Muscle of arm (tissue), 12 donors: ENCODE measurements around the gene ACTN3. TPM values are rescaled to one million over a fixed set of nuclear protein-coding genes. Genes with fewer than 3 reads are reported as not detected.
A peak's percentile ranks its signal among the peaks of the same experiment; 100 is the strongest.
"Not testable (repeated sequence)": the region's sequence is repeated elsewhere in the genome, so short reads cannot be mapped to it uniquely, and the experiment has no call there.

ENCODE experiments used
- DNase-seq: peaks from one replicate; pipeline ENCODE4 v3.0.0-alpha.2; 2013
- polyA plus RNA-seq, 12 donors: library from polyadenylated mRNA; unstranded; fragments of 120-200 nt; gene quantifications; one replicate each; pipeline ENCODE4 v1.2.1, GENCODE V29; 2013; ENCODE audit not compliant: insufficient read length in 12 of 12

ACTN3 gene
- polyA plus RNA-seq, 12 donors = 26.5 to 263 (median 61.4) TPM; not detected in 1

GRCh38 chr11:66593303-66593635 lies 46.6 kb downstream of the ACTN3 start:
- DNase-seq = no peak

- DNase-seq = no peak
Measured at GRCh38 chr11:66593650-66594049, 46.9 kb downstream of the ACTN3 start.

GRCh38 chr11:66595245-66595904 lies 48.7 kb downstream of the ACTN3 start:
- DNase-seq = no peak

- no peak for DNase-seq
Measured at GRCh38 chr11:66598993-66599392, 52.3 kb downstream of the ACTN3 start.

- DNase-seq = no peak
Measured at GRCh38 chr11:66600219-66600618, 53.5 kb downstream of the ACTN3 start.

- no peak for DNase-seq
Measured at GRCh38 chr11:66600631-66601233, 54.0 kb downstream of the ACTN3 start.

- no peak for DNase-seq
Measured at GRCh38 chr11:66603072-66603471, 56.4 kb downstream of the ACTN3 start.

GRCh38 chr11:66604155-66604554 lies 57.5 kb downstream of the ACTN3 start:
- no peak for DNase-seq

- DNase-seq = not testable (repeated sequence)
Measured at GRCh38 chr11:66606608-66607007, 59.9 kb downstream of the ACTN3 start.

GRCh38 chr11:66607126-66607834 lies 60.6 kb downstream of the ACTN3 start:
- peak; percentile 72 for DNase-seq

GRCh38 chr11:66609721-66610617 lies 63.3 kb downstream of the ACTN3 start:
- no peak for DNase-seq

- no peak for DNase-seq
Measured at GRCh38 chr11:66612458-66612857, 65.8 kb downstream of the ACTN3 start.

Other genes with a start within 250 kb of the ACTN3 start
- gene CD248, start 229.9 kb upstream of the ACTN3 start, polyA plus RNA-seq = 100 to 1,000 TPM in 4 of 12 donors, 10 to 100 TPM in 7, not detected in 1; 58.8 to 208 (median 73.9) TPM
- 10 to 100 TPM in 1 of 12 donors, 1 to 10 TPM in 9, not detected in 2; 4.1 to 11.7 (median 5.9) TPM for gene RIN1, start 210.5 kb upstream of the ACTN3 start, polyA plus RNA-seq
- 10 to 100 TPM in 11 of 12 donors, not detected in 1; 14.7 to 28.4 (median 19.2) TPM for gene BRMS1, start 201.8 kb upstream of the ACTN3 start, polyA plus RNA-seq
- 10 to 100 TPM in 11 of 12 donors, not detected in 1; 16.0 to 25.2 (median 20.3) TPM for gene B4GAT1, start 199.3 kb upstream of the ACTN3 start, polyA plus RNA-seq
- 10 to 100 TPM in 11 of 12 donors, not detected in 1; 13.7 to 38.4 (median 25.3) TPM for gene SLC29A2, start 175.1 kb upstream of the ACTN3 start, polyA plus RNA-seq
- gene NPAS4, start 125.9 kb upstream of the ACTN3 start, polyA plus RNA-seq = under 1 TPM in 8 of 12 donors, not detected in 4; 0.07 to 0.58 (median 0.22) TPM
- 10 to 100 TPM in 11 of 12 donors, not detected in 1; 42.2 to 62.4 (median 46.3) TPM for gene MRPL11, start 108.1 kb upstream of the ACTN3 start, polyA plus RNA-seq
- 1 to 10 TPM in 11 of 12 donors, not detected in 1; 4.2 to 10.0 (median 5.2) TPM for gene PELI3, start 80.0 kb upstream of the ACTN3 start, polyA plus RNA-seq
- 10 to 100 TPM in 11 of 12 donors, not detected in 1; 15.5 to 45.8 (median 21.7) TPM for gene DPP3, start 66.5 kb upstream of the ACTN3 start, polyA plus RNA-seq
- gene BBS1, start 36.3 kb upstream of the ACTN3 start, polyA plus RNA-seq = 10 to 100 TPM in 11 of 12 donors, not detected in 1; 15.8 to 34.2 (median 20.8) TPM
- gene ZDHHC24, start 855 bp upstream of the ACTN3 start, polyA plus RNA-seq = 1 to 10 TPM in 11 of 12 donors, not detected in 1; 2.9 to 8.1 (median 4.9) TPM
- gene CTSF, start 21.7 kb downstream of the ACTN3 start, polyA plus RNA-seq = 10 to 100 TPM in 11 of 12 donors, not detected in 1; 23.6 to 41.0 (median 29.6) TPM
- under 1 TPM in 9 of 12 donors, not detected in 3; 0.08 to 0.27 (median 0.12) TPM for gene CCDC87, start 46.2 kb downstream of the ACTN3 start, polyA plus RNA-seq
- 10 to 100 TPM in 11 of 12 donors, not detected in 1; 23.2 to 49.3 (median 29.5) TPM for gene CCS, start 46.3 kb downstream of the ACTN3 start, polyA plus RNA-seq
- gene RBM14, start 69.7 kb downstream of the ACTN3 start, polyA plus RNA-seq = 10 to 100 TPM in 11 of 12 donors, not detected in 1; 32.3 to 55.3 (median 37.4) TPM
- gene RBM4, start 91.8 kb downstream of the ACTN3 start, polyA plus RNA-seq = 100 to 1,000 TPM in 11 of 12 donors, not detected in 1; 107 to 161 (median 147) TPM
- gene RBM4B, start 131.0 kb downstream of the ACTN3 start, polyA plus RNA-seq = 10 to 100 TPM in 11 of 12 donors, not detected in 1; 29.2 to 54.5 (median 34.5) TPM
- 10 to 100 TPM in 10 of 12 donors, 1 to 10 TPM in 1, not detected in 1; 8.5 to 33.9 (median 14.9) TPM for gene SPTBN2, start 182.3 kb downstream of the ACTN3 start, polyA plus RNA-seq